Left kidney (tissue), 2 donors: ENCODE data around the gene UTP25. TPM values are rescaled to one million over a fixed set of nuclear protein-coding genes. Genes with fewer than 3 reads are reported as not detected.
A peak's percentile ranks its signal among the peaks of the same experiment; 100 is the strongest.

Source experiments
- DNase-seq: peaks from one replicate; pipeline ENCODE4 v3.0.0-alpha.2; 2013
- polyA plus RNA-seq: library from polyadenylated mRNA; unstranded; fragments of 120-200 nt; gene quantifications from one replicate; pipeline ENCODE4 v1.2.1, GENCODE V29; 2013; ENCODE audit not compliant: insufficient read length

Gene UTP25
- polyA plus RNA-seq, 1 donor: 11.9 TPM

DNA sequence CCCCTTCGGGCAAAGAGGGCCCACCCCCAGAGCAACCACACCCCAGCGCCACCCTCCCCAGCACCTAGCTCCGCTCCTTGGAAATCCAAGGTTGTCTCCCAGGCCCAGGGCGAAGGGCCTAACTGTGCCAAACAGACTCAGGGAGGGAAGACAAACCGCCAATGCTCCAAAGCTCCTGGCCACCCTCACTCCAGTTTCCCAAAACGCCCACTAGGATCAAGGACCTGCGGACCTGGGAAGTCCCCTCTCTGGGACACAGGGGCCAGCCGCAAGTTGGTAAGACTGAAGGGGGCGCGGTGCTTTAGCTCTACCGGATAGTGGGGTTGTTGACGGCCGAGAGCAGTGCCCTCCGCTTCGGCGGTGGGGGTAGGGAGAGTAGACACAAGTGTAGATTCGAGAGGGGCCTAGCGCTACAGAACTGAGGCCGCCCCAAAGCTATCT, 22.4 kb upstream of the UTP25 start:
- no peak for DNase-seq

DNA sequence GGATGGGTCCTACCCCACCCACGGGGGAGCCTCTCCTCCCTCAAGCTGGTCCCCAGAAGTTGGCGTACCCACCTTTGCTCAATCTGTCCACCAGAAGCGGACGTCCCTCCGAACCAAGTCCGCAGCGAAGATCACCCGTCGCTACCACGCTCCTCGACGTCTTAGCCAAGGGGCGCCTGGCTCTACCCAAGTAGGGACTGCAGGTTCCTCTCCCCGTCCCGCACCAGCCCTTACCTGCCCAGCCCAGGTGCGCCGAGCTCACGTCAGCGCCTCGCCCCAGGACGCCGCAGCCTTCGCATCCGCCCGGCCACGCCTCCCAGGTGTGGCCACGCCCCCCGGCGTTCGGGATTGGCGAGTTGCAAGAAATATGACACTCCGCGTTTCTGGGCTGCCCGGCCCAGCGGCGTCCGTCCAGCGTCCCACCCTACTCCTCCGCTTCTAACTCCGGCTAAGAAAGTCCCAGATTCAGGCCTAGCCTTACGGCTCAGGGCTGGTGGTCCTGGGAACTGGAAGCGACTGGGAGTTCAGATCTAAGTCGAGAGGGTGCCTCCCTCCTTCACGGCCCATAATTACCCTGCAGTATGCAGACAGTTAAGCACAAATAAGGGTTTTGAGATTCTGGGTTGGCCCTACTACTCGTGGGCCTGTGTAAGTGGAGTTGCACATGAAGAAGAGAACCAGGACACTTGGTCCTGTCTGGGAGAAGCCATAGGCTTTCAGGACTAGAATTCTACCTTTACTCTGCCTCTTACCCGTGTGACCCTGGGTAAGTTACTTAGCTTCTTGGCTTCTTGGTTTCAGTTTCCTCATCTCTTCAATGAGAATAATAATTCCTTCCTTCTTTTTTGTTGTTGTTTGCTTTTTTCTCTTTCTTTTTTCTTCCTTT, 21.7 kb upstream of the UTP25 start, which contains the start of gene IRF6:
Gene IRF6, minus strand, starts transcription at position 268 of the 886 bp plus-strand sequence. CDS start 4,729 bp downstream, outside the sequence.
- peak; percentile 83 for DNase-seq

DNA sequence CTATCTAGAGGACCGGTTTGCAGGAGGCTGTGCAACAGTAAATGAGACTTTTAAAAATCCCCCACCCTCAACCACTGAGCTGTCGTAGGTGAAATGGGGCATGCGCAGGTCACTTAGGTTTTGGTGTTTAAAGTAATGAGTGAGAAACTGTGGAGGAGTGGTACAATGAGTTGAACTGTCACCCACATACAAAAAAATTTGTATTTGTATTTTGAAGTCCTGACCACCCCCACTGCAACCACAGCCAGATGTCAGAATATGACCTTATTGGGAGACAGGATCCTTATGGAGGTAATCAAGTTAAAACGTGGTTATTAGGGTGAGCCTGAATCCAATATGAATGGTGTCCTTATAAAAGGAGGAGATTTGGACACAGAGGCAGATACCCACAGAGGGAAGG, 20.3 kb upstream of the UTP25 start:
- no peak for DNase-seq

DNA sequence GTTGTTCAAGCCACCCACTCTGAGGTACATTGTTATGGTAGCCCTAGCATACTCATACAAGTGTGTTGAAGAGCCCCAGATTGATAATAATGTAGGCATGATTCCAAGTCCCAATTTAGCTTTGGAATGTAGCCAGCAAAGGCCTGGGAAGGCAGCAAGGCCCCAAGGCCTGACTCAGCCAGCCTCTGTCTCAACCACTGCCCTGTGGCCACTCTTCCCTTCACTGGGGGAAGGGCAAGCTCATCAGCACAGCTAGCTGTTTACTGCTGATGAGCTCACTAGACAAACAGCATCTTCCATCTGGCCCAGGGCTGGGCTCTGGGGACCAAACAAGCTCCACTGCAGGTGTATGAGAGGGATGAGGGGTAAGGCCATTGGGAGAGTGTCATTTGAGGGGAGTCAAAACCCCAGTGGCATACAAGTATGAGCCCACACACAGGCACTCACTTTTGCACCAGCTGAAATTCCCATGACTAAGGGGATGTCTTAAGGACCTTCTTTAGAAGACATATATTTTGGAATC, 19.7 kb upstream of the UTP25 start:
- DNase-seq: no peak

DNA sequence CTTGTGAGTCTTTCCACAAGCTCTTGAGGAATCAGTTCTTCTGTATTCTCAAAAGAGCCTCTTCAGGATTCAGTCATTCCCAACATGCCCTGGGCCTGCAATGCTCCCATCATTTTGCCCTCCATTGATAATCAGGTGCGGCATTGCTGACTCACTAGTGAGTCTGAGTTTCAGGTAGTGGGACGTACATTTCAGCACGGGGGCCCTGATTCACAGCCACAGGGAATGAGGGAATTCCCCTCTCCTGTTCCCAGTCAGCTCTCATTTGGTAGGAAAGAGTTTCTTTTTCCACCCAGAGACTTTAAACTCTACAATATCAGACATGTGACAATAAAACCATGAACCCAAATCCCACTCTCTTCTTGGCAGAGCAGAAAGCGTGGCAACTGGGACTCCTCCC, 18.2 kb upstream of the UTP25 start:
- no peak for DNase-seq

DNA sequence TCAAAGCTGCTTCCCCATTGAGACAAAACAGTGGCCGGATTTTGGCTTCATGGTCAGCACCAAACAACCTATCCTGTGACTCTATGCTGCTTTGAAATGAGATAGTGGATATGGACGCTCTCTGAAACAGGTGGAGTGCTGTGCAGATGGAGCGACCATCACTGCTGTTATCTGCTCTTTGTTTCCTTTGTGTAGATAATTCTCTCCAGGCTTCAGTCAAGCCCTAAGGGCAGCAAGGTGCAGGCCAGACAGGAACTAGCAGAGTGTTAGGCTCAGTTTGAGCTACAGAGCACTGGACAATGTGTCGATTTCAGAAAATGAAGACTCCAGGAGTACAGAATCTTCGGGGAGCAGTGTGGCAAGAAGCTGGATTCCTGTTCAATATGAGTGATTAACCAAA, 17.0 kb upstream of the UTP25 start:
- no peak for DNase-seq

DNA sequence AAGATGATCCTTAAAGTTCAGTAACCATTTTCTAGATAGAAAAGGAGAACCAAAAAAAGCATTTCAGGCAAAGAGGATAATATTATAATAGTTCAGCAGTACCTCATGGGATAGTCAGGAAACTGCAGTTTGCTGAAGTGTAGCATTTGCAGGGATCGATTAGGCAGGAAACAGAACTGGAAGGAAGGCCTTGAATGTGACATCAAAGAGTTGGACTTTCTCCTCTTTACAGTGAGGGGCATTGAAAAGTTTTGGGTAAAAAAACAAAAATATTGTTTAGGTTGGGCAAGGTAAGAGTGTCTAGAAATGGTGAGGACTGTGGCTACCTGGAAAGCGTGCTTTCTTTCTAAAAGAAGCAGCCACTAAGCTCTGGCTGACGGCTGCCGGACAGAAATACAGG, 13.9 kb upstream of the UTP25 start:
- DNase-seq: no peak

DNA sequence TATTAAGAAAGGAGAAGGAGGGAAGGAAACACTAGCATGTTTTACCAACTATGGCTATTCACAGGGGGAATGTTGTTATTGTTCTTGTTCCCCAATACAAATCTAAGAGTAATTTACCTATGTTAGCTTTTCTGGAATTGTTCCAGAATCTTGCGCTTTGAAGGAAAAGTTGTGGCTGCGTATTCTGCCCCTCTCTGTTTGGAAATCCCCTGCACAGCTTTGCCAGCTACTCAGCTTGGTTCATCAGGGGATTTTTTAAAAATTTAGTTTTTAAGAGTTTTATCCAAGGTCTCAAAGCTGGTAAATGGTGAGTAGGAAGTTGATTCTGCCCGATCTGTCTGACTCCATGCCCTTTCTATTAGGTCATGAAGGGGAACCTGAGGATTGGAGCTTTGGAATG, 12.3 kb upstream of the UTP25 start:
- no peak for DNase-seq

DNA sequence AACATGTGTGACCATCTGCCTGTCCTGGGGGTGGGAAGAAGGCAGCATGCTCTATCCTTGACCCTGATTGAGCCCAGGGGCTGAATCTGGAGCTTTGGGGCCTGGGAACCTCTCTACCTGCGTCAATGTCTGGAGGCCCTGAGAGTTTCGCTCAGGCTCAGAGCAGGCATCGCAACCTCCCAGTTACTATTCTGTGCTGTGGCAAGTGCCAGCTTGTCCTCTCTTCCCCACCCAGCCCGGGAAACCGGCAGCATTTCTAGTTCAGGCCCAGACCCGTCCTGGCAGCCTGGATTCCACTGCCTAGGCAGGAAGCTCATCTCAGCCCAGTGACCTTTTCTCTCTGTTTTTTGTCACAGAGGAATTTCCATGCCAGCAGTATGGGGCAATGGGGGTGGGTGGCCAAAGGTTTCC, 11.8 kb upstream of the UTP25 start:
- no peak for DNase-seq

DNA sequence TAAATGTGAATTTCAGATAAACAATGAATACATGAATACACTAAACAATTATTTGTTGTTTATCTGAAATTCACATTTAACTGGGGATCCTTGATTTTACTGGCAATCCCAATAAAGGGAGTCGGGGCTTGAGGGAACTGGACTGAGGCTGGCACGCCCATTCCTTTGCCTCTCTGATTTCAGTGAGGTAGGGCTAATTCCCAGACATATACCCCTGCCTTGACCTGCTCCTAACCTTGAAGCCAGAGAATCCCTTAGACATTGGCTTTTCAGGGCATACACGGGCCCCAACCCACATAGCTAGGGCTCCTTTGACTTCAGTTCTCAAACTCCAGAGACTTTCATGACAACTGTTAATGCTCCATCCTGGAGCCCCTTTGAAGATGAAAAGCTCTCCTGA, 10.8 kb upstream of the UTP25 start:
- DNase-seq: no peak

DNA sequence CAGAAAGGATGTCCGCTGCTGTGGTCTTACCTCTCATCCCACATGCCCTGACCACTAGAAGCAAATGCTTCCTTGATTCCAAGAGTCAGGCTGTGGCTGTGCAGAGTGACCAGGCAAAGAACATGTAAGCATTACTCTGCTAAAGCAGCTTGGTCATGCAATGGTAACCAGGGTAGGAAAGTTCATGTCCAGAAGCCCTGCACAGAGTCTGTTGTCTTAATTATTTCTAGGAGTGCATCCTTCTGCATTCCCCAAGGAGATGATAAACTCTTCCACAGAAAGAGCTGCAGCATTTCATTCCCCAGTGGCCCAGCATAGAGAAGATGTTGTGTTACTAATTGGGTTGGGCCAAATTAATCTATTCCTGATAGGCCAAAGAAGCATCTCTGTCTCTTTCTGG, 10.1 kb upstream of the UTP25 start:
- DNase-seq: no peak

DNA sequence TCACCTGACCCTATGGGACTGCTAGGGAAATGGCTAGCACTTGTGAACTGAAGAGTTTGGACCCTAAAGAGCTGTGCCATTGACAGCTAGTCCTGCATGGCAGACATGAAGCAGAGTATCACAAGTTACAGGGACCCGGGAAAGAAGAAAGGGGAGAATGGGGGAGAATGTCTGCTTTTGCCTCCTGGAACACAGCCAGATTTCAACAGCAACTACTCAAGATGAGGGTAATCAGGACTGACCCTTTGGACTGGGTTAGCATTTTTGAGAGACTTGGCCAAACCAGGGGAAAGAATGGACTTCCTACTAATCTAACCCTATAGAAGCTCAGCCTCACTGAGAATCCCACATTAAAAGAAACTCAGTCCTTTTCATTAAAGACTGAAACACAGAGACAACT, 8.7 kb upstream of the UTP25 start:
- DNase-seq: no peak

DNA sequence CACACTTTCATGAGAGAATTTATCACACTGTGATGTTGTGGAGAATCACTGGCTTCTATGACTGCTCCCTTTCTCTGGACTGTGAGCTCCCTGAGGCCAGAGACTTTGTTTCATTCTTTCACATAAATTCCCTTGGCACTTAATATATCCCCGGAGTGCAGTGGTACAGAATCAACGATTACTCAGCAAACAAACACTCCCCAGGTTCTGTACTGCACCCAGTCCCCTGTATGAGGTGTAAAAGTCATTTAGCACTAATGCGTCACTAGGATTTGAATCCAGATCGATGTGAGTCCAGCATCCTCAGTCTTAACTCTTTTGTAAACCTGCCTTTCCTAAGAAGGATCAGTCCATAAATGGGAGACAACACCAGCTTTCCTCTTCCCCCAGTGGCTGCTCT, 6.8 kb upstream of the UTP25 start:
- DNase-seq: no peak

DNA sequence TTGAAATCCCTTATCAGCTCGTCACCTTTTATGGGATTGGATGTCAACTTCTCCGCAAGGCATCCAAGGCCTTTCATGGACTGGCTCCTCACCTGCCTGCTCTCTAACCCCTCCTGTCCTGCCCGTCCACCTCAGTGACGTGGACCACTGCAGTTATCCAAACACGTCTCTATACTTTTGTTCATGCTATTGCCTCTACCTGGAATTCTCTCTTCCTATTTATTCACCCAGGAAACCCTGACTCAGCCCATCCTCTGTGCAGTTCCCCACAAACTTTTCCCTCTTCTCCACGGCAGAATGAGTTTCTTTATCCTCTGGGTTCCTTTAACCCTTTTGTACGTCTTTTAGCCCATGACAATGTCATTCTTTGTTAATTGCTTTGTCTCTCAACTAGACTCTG, 5.1 kb upstream of the UTP25 start:
- no peak for DNase-seq

DNA sequence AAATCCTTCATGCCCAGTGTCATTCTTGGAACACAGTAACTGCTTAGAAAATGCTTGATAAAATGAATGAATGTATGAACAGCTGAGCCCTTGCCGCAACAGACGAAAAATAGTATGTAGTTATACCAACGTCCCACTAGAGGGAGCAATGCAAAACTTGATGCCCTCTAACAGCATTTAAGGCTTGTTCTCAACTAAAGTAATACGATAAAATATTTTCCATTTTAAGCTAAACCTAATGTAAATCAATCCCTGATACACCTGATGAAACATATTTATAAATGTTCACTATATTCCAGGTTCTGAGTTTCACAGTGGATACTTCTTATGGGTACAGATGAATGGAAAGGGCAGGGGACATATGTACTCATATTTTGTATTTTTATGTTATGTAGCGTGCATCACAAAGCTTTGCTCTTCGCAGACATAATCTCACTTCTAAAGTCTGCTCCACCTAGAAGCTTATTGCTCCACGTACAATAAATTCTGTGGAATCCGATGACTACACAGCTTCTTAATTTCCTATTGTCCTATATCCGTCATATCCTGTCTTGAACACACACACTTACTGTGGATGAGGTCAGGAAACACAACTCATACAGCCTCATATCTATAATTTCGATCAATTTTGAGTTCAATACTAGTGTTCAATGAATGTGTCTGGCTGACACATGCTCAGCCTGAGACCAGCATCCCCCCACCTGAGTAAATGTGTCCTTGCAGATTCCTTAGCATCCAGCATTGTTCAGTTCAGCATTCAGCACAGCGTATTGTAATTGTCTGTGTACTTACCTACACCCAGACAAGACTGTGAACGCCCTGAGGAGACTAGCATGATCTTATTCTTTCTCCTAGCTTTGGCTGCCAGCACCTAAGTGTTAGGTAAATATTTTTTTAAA, 4.4 kb upstream of the UTP25 start:
- peak; percentile 32 for DNase-seq

DNA sequence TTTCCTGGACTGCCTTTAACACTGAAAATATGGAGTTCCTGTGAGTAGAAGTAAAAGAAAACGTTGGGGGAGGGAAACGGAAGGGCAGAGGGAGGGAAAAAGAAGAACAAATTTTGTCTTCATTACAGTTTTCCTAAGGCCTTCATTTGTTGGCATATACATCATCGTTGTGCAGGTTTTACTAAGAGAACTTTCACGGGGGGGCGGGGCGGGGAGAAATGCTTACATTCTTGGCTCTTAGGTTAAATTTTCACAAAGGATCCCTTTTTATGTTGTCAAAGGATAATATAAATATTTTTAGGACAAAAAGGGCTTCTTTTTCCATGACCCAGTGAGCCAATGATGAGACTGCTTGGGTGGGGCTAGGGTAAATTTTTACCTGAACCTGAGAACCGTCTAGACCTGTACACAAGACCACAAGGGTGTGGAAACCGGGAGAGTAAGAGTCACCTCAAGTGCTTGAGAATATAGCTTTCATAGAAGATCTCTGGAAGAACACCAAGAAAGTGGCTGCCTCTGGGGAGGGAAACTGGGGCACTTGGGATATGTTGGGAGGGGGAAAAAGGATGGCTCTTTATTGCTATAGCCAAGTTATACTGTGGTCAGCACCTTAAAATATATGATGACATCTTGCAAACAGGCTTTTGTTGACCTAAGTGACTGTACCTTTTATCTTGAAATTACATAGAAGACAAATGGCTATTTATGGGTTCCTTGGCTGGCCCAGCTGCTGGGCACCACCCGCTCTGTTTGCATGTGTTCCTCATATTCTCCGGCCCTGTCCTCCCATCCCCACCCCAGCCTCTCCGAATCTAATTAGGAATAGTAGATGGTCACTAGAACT, 2.0 kb upstream of the UTP25 start:
- DNase-seq: no peak

DNA sequence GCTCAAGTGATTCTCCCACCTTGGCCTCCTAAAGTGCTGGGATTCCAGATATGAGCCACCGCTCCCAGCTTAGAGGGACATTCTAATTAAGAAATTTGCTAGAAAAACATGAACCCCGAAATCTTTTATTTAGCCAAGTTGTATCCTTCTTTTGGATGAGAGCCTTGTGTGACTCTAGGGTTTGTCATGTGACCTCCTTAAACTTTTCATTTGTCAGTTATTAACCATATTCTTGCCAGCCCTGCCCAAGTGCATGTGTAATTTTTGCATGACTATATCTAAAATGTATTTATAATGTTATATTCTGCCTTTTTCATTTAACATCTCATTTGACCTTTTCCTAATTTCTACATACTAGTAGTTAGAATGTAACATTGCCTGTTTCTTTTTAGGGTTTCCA, 1.9 kb downstream of the UTP25 start:
- no peak for DNase-seq

DNA sequence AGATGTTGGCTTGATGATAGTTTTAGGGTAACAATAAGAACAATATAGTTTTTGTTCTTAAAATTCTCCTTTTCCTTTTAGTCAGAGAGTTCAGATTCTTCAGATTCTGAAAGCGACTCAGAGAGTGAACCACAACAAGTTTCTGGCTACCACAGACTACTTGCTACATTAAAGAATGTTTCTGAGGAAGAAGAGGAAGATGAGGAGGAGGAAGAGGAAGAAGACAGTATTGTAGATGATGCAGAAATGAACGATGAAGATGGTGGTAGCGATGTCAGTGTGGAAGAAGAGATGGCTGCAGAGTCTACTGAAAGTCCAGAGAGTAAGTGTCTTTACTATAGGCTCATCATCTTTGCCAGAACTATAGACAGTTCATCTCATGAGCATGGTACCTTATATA, 3.0 kb downstream of the UTP25 start:
- no peak for DNase-seq

DNA sequence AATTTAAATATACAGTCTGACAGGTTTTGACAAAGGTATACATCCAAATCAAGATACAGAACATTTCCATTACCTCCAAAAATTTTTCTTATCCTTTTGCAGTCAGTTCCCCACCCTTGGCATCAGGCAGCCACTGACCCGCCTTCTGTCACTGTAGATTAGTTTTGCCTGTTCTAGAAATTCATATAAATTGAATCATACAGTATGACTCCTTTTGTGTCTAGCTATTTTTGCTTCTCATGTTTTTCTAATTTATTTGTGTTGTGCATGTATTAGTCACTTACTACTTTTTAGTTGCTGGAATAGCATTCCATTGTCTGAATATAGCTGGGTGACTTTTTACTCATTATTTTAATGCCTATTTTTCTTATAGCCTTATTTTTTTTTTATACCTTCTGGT, 3.8 kb downstream of the UTP25 start:
- no peak for DNase-seq

DNA sequence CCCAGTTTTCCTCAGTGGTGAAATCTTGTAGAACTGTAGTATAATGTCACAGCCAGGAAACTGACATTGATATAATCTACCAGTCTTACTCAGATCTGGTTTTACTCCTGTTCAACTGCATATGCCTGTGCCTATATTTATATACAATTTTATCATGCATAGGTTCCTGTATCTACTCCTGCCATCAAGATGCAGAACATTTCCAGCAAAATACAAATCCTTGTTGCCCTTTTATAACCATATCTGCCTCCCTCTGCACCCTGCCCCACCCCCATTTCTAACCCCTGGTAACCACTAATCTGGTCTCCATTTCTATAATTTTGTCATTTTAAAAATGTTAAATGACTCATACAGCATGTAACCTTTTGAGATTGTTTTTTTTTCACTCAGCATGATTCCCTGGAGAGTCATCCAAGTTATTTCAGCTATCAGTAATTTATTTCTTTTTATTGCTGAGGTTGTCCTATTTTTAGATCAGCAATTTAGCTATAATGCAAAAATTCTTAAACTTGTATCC, 8.1 kb downstream of the UTP25 start:
- DNase-seq: no peak

DNA sequence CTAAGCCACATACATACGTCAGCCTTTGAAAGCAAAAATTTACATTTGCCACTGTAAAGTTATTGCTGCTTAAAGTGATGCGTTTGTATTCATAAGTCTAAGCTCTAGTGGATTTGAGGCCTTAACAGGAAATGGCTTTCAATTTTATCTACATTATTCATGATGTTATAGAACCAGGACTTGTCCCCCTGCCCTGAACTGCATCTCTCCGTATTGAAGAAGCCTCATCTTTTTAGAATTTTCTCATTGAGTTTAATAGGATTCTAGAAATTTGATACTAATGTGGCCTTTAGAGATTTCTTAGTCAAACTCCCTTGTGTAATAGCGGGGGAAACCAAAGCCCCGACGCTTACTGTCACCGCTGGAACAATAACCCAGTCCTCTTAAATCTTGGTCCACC, 9.9 kb downstream of the UTP25 start:
- DNase-seq: no peak

DNA sequence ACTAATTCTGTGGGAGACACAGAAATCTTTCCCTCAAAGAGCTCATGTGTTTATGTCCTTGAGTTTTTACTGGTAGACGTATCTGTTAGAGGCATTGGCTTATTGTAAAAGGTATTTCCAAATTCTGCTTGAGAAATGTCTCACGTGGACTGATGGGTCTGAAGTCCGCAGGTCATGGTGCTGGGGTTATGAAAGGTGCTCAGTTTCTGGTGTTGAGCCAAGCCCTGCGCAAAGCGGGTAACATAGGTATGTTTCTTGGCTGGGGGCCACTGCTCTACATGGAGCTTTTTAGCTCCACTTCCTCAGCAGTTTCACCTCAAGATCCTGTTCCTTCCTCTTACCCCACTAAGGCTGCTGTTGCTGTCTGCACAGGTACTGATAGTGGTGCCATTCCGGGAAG, 10.8 kb downstream of the UTP25 start:
- no peak for DNase-seq
